HEK293 (cell line): ENCODE data around the gene FADS6.

Source experiments
- AEBP2 ChIP-seq: fragments of 450-650 bp; formaldehyde crosslinking; IDR thresholded peaks from 2 replicates; pipeline ENCODE4 v1.5.1; 2016; ENCODE audit warnings: missing biosample characterization, missing genetic modification characterization, borderline replicate concordance
- ELK4 ChIP-seq: IDR thresholded peaks from 2 replicates; pipeline ENCODE4 v1.6.1; 2011; ENCODE audit warnings: mild to moderate bottlenecking, low read depth, low read length, borderline replicate concordance
- GFI1B ChIP-seq: fragments of 450-650 bp; formaldehyde crosslinking; IDR thresholded peaks from 2 replicates; pipeline ENCODE4 v1.5.1; 2016; ENCODE audit warnings: missing biosample characterization, missing genetic modification characterization
- IKZF3 ChIP-seq: fragments of 450-650 bp; IDR thresholded peaks from 2 replicates; pipeline ENCODE4 v1.5.0; 2018; ENCODE audit warnings: missing biosample characterization, mild to moderate bottlenecking, missing genetic modification characterization, moderate library complexity
- KLF16 ChIP-seq: fragments of 450-650 bp; formaldehyde crosslinking; IDR thresholded peaks from 2 replicates; pipeline ENCODE4 v1.5.1; 2017; ENCODE audit warnings: missing biosample characterization, missing genetic modification characterization
- OVOL3 ChIP-seq: fragments of 450-650 bp; formaldehyde crosslinking; IDR thresholded peaks from 2 replicates; pipeline ENCODE4 v1.5.1; 2016; ENCODE audit warnings: missing biosample characterization, missing genetic modification characterization
- SETDB1 ChIP-seq: IDR thresholded peaks from one replicate; pipeline ENCODE4 v1.6.1; 2017; ENCODE audit warnings: mild to moderate bottlenecking, low read length, moderate library complexity, mixed read lengths; ENCODE audit not compliant: insufficient read length
- TCF7L2 ChIP-seq: IDR thresholded peaks from 2 replicates; pipeline ENCODE4 v1.6.1; 2011; ENCODE audit warnings: low read depth, mild to moderate bottlenecking, inconsistent platforms, low read length, moderate library complexity, borderline replicate concordance
- ZFP37 ChIP-seq: fragments of 450-650 bp; formaldehyde crosslinking; IDR thresholded peaks from 2 replicates; pipeline ENCODE4 v1.5.1; 2016; ENCODE audit warnings: missing biosample characterization, missing genetic modification characterization
- ZFP41 ChIP-seq: fragments of 450-650 bp; formaldehyde crosslinking; IDR thresholded peaks from 2 replicates; pipeline ENCODE4 v1.5.1; 2016; ENCODE audit warnings: missing biosample characterization, missing genetic modification characterization, borderline replicate concordance
- ZNF114 ChIP-seq: fragments of 450-650 bp; formaldehyde crosslinking; IDR thresholded peaks from 2 replicates; pipeline ENCODE4 v1.5.0; 2017; ENCODE audit warnings: missing biosample characterization, missing genetic modification characterization
- ZNF146 ChIP-seq: fragments of 450-650 bp; formaldehyde crosslinking; IDR thresholded peaks from 2 replicates; pipeline ENCODE4 v1.5.1; 2016; ENCODE audit warnings: missing biosample characterization, missing genetic modification characterization
- ZNF155 ChIP-seq: fragments of 450-650 bp; formaldehyde crosslinking; IDR thresholded peaks from 2 replicates; pipeline ENCODE4 v1.5.1; 2016; ENCODE audit warnings: missing biosample characterization, missing genetic modification characterization
- ZNF211 ChIP-seq: fragments of 450-650 bp; formaldehyde crosslinking; IDR thresholded peaks from 2 replicates; pipeline ENCODE4 v1.5.1; 2016; ENCODE audit warnings: low read depth, missing biosample characterization, missing genetic modification characterization
- ZNF274 ChIP-seq, 2 experiments: fragments of 200-500 bp in 1 of 2; fragments of 450-650 bp in 1 of 2; sonication (Bioruptor generic) in 1 of 2; formaldehyde crosslinking in 1 of 2; IDR thresholded peaks; 2 replicates each; pipeline versions ENCODE4 v1.5.1 to v1.6.1; 2014 to 2016; ENCODE audit warnings: borderline replicate concordance in 1 of 2, inconsistent platforms in 1 of 2, low read length in 1 of 2, missing biosample characterization in 1 of 2, missing genetic modification characterization in 1 of 2
- ZNF335 ChIP-seq: fragments of 450-650 bp; formaldehyde crosslinking; conservative IDR thresholded peaks from 2 replicates; pipeline ENCODE4 v1.5.1; 2016; ENCODE audit warnings: missing biosample characterization, missing genetic modification characterization
- ZNF350 ChIP-seq: fragments of 450-650 bp; formaldehyde crosslinking; IDR thresholded peaks from 2 replicates; pipeline ENCODE4 v1.5.0; 2017; ENCODE audit warnings: missing biosample characterization, mild to moderate bottlenecking, missing genetic modification characterization
- ZNF366 ChIP-seq: fragments of 450-650 bp; formaldehyde crosslinking; conservative IDR thresholded peaks from 2 replicates; pipeline ENCODE4 v1.5.1; 2016; ENCODE audit warnings: missing biosample characterization, missing genetic modification characterization
- ZNF394 ChIP-seq: fragments of 450-650 bp; formaldehyde crosslinking; IDR thresholded peaks from 2 replicates; pipeline ENCODE4 v1.5.1; 2016; ENCODE audit warnings: missing biosample characterization, missing genetic modification characterization, mild to moderate bottlenecking, moderate library complexity, borderline replicate concordance
- ZNF449 ChIP-seq: fragments of 450-650 bp; formaldehyde crosslinking; IDR thresholded peaks from 2 replicates; pipeline ENCODE4 v1.5.1; 2017; ENCODE audit warnings: missing biosample characterization, mild to moderate bottlenecking, missing genetic modification characterization, moderate library complexity
- ZNF473 ChIP-seq: fragments of 450-650 bp; formaldehyde crosslinking; IDR thresholded peaks from 2 replicates; pipeline ENCODE4 v1.5.1; 2017; ENCODE audit warnings: missing biosample characterization, missing genetic modification characterization
- ZNF488 ChIP-seq: fragments of 450-650 bp; formaldehyde crosslinking; IDR thresholded peaks from 2 replicates; pipeline ENCODE4 v1.5.1; 2016; ENCODE audit warnings: missing biosample characterization, missing genetic modification characterization
- ZNF513 ChIP-seq: fragments of 450-650 bp; IDR thresholded peaks from 2 replicates; pipeline ENCODE4 v1.5.1; 2018; ENCODE audit warnings: missing biosample characterization, missing genetic modification characterization
- ZNF560 ChIP-seq: fragments of 450-650 bp; formaldehyde crosslinking; IDR thresholded peaks from 2 replicates; pipeline ENCODE4 v1.5.1; 2017; ENCODE audit warnings: missing biosample characterization, missing genetic modification characterization, borderline replicate concordance
- ZNF626 ChIP-seq: fragments of 450-650 bp; sonication (Bioruptor Pico); formaldehyde crosslinking; IDR thresholded peaks from 2 replicates; pipeline ENCODE4 v1.5.1; 2018; ENCODE audit warnings: missing biosample characterization, missing genetic modification characterization, inconsistent platforms
- ZNF660 ChIP-seq: fragments of 450-650 bp; IDR thresholded peaks from 2 replicates; pipeline ENCODE4 v1.5.1; 2018; ENCODE audit warnings: missing biosample characterization, mild to moderate bottlenecking, missing genetic modification characterization
- ZNF664 ChIP-seq: fragments of 450-650 bp; formaldehyde crosslinking; IDR thresholded peaks from 2 replicates; pipeline ENCODE4 v1.5.1; 2016; ENCODE audit warnings: missing biosample characterization, missing genetic modification characterization
- ZNF768 ChIP-seq: fragments of 450-650 bp; formaldehyde crosslinking; IDR thresholded peaks from 2 replicates; pipeline ENCODE4 v1.5.1; 2018; ENCODE audit warnings: missing biosample characterization, mild to moderate bottlenecking, missing genetic modification characterization
- ZNF776 ChIP-seq: fragments of 450-650 bp; formaldehyde crosslinking; IDR thresholded peaks from 2 replicates; pipeline ENCODE4 v1.5.0; 2017; ENCODE audit warnings: missing biosample characterization, missing genetic modification characterization, borderline replicate concordance
- ZNF785 ChIP-seq: fragments of 450-650 bp; formaldehyde crosslinking; IDR thresholded peaks from 2 replicates; pipeline ENCODE4 v1.5.1; 2016; ENCODE audit warnings: missing biosample characterization, missing genetic modification characterization
- ZSCAN30 ChIP-seq: fragments of 450-650 bp; IDR thresholded peaks from 2 replicates; pipeline ENCODE4 v1.5.1; 2018; ENCODE audit warnings: missing biosample characterization, mild to moderate bottlenecking, missing genetic modification characterization, moderate library complexity

Gene FADS6

GRCh38 chr17:74873037-74873873, 20.2 kb downstream of the FADS6 start (continued):
- no peak for TF ChIP-seq AEBP2
- TF ChIP-seq ZFP37: no peak
- no peak for TF ChIP-seq ZNF626 (tag by site-specific recombination)
- no peak for TF ChIP-seq ELK4
- peak; percentile 91 for TF ChIP-seq IKZF3 (tag by site-specific recombination)
- TF ChIP-seq TCF7L2: no peak
- TF ChIP-seq ZNF473: no peak
- no peak for TF ChIP-seq ZNF211 (tag by site-specific recombination)
- no peak for TF ChIP-seq ZNF488 (tag by site-specific recombination)
- TF ChIP-seq ZNF394: peak; percentile 30; the same call in 1 of the 2 replicates
- TF ChIP-seq ZNF664 (tag by site-specific recombination): no peak
- TF ChIP-seq ZNF513 (tag by site-specific recombination): no peak
- no peak for TF ChIP-seq ZNF146 (tag by site-specific recombination)
- no peak for TF ChIP-seq ZNF776 (tag by site-specific recombination)
- TF ChIP-seq ZNF155 (tag by site-specific recombination): no peak
- TF ChIP-seq KLF16: peak; percentile 76
- no peak; the same call in none of the 2 replicates for TF ChIP-seq ZSCAN30 (tag by site-specific recombination)
- no peak for TF ChIP-seq ZNF114 (tag by site-specific recombination)
- TF ChIP-seq GFI1B: no peak
- no peak for TF ChIP-seq ZNF350 (tag by site-specific recombination)
- no peak for TF ChIP-seq ZFP41 (tag by site-specific recombination)
- TF ChIP-seq ZNF274 (IDR thresholded peaks at IDR 0.05; ENCODE audit: low read length): no peak
- no peak for TF ChIP-seq ZNF274 (tag by site-specific recombination; IDR thresholded peaks at IDR 0.05; ENCODE audit: borderline replicate concordance)
- no peak for TF ChIP-seq SETDB1
- no peak for TF ChIP-seq ZNF785
- no peak; the same call in 1 of the 2 replicates for TF ChIP-seq ZNF660 (tag by site-specific recombination)
- no peak for TF ChIP-seq ZNF335 (tag by site-specific recombination)
- peak; percentile 57 for TF ChIP-seq ZNF366
- no peak for TF ChIP-seq ZNF768 (tag by site-specific recombination)
- TF ChIP-seq OVOL3 (tag by site-specific recombination): no peak; the same call in 1 of the 2 replicates
- no peak for TF ChIP-seq ZNF560
- TF ChIP-seq ZNF449 (tag by site-specific recombination): no peak
